HepG2 (cell line): Measurements from ENCODE around the gene LDLRAD4. TPM values are rescaled to one million over a fixed set of nuclear protein-coding genes. Genes with fewer than 3 reads are reported as not detected.

Experiments
- ARID3A ChIP-seq: IDR thresholded peaks from 2 replicates; pipeline ENCODE4 v1.6.1; 2012; ENCODE audit warnings: low read depth, low read length, improper control_type of control experiment
- ARNTL ChIP-seq: sonication (generic); formaldehyde crosslinking; IDR thresholded peaks from 2 replicates; pipeline ENCODE4 v1.4.0; 2020; ENCODE audit warnings: mild to moderate bottlenecking, missing genetic modification reagents
- KAT2B ChIP-seq: fragments of 150-350 bp; IDR thresholded peaks from 2 replicates; pipeline ENCODE4 v1.6.1; 2014; ENCODE audit warnings: low read depth, low read length, borderline replicate concordance
- PREB ChIP-seq: sonication (generic); formaldehyde crosslinking; IDR thresholded peaks from 2 replicates; pipeline ENCODE4 v1.4.0; 2020; ENCODE audit warnings: missing genetic modification reagents
- SMAD9 ChIP-seq: sonication (generic); formaldehyde crosslinking; IDR thresholded peaks from 2 replicates; pipeline ENCODE4 v1.5.1; 2020; ENCODE audit warnings: mild to moderate bottlenecking, missing genetic modification reagents
- ZMYM2 ChIP-seq: sonication (generic); formaldehyde crosslinking; IDR thresholded peaks from 2 replicates; pipeline ENCODE4 v1.8.0; 2022; ENCODE audit warnings: mild to moderate bottlenecking, missing genetic modification reagents
- ZNF274 ChIP-seq: sonication (generic); formaldehyde crosslinking; IDR thresholded peaks from 2 replicates; pipeline ENCODE4 v1.5.1; 2020; ENCODE audit warnings: mild to moderate bottlenecking, missing genetic modification reagents
- polyA plus RNA-seq, 8 experiments: library from polyadenylated mRNA; depleted of rRNA in 3 of 8; stranded (reverse) in 7 of 8; unstranded in 1 of 8; fragments of >200 nt; fragmentation: Illumina TruSeq in 4 of 8; extraction: Trizol in 4 of 8; gene quantifications; 2 replicates each; pipeline versions ENCODE4 v1.2.1 to v1.2.3, GENCODE V29; 2011 to 2016; ENCODE audit warnings: low read depth in 4 of 8, missing spikeins in 1 of 8, mixed read lengths in 1 of 8; ENCODE audit not compliant: insufficient read depth in 1 of 8
- total RNA-seq, 5 experiments: library from RNA; depleted of rRNA; stranded (reverse); fragments of >200 nt; fragmentation: Illumina TruSeq; extraction: Trizol; gene quantifications; 2 replicates each; pipeline ENCODE4 v1.2.3, GENCODE V29; 2016; ENCODE audit warnings: low read depth in 1 of 5
- TF ChIP-seq, protein P1 (sequence below): sonication (generic); formaldehyde crosslinking; IDR thresholded peaks from 2 replicates; pipeline ENCODE4 v1.8.0; 2022; ENCODE audit warnings: missing genetic modification reagents, mild to moderate bottlenecking, inconsistent platforms, borderline replicate concordance

The LDLRAD4 gene
- total and polyA plus RNA-seq, 2 of the 13 experiments (the other 11 are each of a cell fraction or from before 2014, with no cell fraction given) = 13.6 to 20.9 TPM

DNA sequence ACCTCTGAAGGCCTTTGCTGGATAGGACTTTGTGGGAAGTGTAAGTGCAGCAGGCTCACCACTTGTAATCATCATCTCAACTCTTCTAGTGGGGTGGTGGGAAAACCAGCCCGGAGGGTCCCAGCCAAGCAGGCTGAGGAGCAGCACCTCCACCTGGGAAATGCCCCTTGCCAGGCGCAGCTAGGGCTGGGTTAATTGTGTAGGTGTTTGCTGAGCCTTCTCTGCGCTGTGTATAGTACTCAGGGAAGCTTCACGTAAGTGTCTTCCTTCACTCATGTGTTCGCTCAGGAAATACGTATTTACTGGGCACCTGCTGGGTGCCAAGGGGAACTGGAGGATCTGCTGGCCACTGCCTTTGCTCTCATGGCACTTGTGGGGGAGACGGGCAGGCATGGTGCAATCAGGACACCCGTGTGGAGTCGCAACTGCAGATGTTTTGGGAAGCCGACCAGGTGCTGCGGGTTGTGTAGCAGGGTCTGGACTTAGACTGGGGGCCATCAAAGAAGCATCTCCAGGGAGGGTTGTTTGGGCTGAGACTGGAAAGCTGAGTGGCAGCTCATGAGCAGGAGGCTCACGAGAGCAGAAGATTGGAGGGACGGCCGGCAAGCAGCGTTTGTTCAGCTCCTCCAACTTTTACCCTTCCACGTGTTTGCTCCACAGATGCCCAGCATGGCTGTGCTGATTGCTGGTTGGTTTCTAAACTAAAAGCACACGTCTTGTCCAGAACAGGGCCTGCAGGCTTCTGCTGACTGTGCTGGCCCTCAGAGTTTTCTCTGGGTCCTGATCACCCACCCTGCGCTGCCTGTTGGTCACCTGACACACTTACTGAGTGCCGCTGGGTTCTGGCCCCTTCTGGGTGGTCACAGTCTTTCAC, 164.6 kb downstream of the LDLRAD4 start (continued):
- TF ChIP-seq ZMYM2 = no peak
- TF ChIP-seq, protein P1, sequence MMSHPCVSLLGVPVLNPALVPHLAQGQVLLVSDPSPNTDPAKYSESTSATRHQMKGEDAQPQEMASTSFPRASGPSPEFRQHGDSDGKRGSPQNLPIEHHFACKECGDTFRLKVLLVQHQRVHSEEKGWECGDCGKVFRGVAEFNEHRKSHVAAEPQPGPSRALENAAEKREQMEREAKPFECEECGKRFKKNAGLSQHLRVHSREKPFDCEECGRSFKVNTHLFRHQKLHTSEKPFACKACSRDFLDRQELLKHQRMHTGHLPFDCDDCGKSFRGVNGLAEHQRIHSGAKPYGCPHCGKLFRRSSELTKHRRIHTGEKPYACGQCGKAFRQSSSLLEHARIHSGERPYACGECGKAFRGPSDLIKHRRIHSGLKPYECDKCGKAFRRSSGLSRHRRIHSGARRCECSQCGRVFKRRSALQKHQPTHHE = no peak
- TF ChIP-seq ARID3A = no peak
- no peak for TF ChIP-seq ARNTL
- TF ChIP-seq SMAD9 = no peak
- TF ChIP-seq PREB (CRISPR knock-in tag) = no peak
- no peak for TF ChIP-seq KAT2B
- no peak for TF ChIP-seq ZNF274 (CRISPR knock-in tag)
